Measurements from ENCODE around the gene UNC93B1.
"Not testable (repeated sequence)": the region's sequence is repeated elsewhere in the genome, so short reads cannot be mapped to it uniquely, and the experiment has no call there.

UNC93B1 gene

GRCh38 chr11:67990546-67991346 is 13.2 kb downstream of the UNC93B1 start:
- not testable (repeated sequence) for DNase-seq

- not testable (repeated sequence) for DNase-seq
Measured at GRCh38 chr11:67985302-67985701, 18.6 kb downstream of the UNC93B1 start.

DNA sequence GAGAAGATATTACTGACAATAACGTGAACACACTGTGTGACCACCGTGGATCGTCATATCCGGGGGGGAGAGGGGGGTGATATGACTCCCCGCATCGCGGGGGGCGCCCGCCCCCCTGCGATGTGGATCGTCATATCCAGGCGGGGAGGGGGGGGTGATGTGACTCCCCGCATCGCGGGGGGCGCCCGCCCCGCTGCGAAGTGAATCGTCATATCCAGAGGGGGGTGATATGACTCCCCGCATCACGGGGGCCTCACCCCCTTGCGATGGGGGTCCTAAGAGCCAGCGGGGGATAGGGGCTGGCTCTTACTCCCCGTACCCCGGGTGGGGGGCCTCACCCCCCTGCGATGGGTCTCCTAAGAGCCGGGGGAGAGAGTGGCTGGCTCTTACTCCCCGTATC is 19.9 kb downstream of the UNC93B1 start:
- no peak for DNase-seq

DNA sequence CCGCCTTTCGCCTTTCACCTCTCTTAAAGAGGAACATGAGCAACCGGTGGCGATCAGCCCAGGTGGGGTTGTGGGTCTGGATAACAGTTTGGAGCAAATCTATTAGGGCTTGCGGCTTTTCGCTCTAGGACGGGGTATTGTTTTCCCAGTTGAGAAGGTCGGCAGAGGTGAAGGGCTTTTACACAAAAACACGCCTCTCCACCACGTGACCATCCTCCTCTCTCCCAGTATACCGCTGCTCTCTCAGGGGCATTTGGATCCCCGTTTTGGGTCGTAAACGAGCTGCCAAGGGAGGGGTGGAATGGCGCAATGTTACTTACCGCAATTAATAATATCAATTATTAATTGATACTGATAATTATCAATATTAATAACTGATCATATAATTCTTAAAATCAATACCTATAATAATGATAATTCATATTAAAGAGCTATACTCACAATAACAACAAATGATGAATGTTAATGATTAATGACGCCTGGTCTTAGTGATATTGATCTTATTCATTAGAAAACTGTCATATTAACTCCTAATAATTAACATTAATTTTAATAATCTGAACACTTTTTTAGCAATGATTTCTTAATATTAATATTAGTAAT is 21.5 kb downstream of the UNC93B1 start:
- DNase-seq = not testable (repeated sequence)

DNA sequence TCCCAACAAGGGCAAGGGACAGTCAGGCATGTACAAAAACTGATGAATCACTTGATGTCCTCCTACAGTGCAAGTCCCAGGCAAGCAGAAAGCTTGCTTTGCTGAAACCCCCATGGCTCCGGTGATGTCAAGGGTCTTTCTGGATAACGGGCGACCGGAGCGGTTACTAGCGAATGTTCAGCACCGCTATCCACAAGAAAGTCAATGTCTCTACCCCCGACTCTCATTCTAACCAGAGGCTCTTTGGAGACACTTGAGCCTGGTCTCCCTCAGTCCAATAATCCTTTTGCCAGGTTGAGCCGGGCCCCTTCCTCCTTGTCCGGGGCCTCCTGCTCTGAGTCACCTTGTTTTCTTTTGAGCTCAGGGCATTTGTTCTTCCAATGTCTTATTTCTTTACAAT is 22.7 kb downstream of the UNC93B1 start:
- DNase-seq = not testable (repeated sequence)

DNA sequence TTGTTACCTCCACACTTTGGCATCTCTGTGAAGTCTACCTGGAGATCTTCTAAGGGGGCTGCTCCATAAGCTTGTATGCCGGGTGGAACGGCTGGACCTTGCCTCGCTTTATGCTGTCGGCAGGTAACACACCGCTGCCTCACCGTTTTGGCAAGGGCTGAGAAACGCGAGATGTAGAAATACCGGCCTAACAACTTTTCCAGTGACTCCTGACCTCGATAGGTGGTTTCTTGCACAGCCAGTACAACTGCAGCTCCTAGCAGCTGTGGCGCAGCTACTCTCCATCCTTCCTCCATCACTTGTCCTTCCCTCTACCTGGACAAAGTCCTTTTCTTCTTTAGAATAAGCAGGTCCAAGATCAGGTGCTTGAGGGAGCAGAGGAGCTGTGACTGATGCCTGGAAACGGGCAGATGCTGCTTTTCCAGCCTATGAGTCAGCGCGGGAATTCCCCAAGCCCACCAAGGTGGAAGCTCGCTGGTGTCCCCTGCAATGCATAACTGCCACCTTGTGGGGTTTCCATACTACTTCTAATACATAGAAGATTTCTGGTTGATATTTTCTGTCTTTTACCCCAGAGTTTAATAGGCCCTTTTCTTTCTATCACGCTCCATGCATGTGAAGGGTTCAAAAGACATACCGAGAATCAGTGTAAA is 25.0 kb downstream of the UNC93B1 start:
- DNase-seq = not testable (repeated sequence)

DNA sequence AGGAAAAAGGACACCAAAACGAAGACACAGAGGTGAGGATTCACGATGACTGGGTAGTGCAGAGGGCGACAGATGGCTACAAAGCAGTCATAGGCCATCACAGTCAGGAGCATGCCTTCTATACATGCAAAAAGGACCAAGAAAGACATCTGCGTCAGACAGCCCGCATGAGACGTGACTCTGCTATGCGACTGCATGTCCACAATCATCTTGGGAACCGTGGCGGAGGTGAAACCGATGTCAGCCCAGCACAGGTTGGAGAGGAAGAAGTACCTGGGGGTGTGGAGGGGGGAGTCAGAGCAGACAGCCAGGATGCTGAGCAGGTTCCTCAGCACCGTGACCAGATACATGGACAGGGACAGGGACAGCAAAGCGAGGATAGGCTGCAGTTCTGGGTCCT is 29.2 kb downstream of the UNC93B1 start:
- DNase-seq = not testable (repeated sequence)

- not testable (repeated sequence) for DNase-seq
Measured at GRCh38 chr11:67965830-67966348, 38.0 kb downstream of the UNC93B1 start.

DNA sequence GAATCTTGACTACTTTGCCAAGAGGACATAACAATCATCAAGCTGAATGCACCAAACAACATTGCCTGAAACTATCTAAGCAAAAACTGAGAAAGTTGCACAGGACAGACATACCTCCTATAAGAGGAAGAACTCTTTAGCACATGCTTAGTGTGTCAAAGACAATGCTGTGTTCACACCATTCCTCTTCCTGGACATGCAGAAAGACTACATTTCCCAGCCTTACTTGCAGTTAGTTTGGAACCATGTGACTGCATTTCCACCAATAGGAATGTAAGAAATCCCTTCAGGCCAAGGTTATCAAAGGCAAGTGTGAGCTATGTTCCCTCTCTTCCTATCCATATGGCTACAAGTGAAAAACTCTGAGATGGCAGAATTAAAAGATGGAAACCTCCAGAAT is 39.2 kb downstream of the UNC93B1 start:
- not testable (repeated sequence) for DNase-seq

- not testable (repeated sequence) for DNase-seq
Measured at GRCh38 chr11:67963879-67964278, 40.0 kb downstream of the UNC93B1 start.

GRCh38 chr11:67963217-67963616 is 40.7 kb downstream of the UNC93B1 start:
- peak; percentile 35 for DNase-seq

GRCh38 chr11:67956236-67956635 is 47.7 kb downstream of the UNC93B1 start:
- peak; percentile 40 for DNase-seq

- DNase-seq = peak; percentile 76
Measured at GRCh38 chr11:67955461-67956007, 48.4 kb downstream of the UNC93B1 start.

- DNase-seq = not testable (repeated sequence)
Measured at GRCh38 chr11:67954971-67955370, 48.9 kb downstream of the UNC93B1 start.

GRCh38 chr11:67954251-67954650 is 49.6 kb downstream of the UNC93B1 start:
- DNase-seq = not testable (repeated sequence)

DNA sequence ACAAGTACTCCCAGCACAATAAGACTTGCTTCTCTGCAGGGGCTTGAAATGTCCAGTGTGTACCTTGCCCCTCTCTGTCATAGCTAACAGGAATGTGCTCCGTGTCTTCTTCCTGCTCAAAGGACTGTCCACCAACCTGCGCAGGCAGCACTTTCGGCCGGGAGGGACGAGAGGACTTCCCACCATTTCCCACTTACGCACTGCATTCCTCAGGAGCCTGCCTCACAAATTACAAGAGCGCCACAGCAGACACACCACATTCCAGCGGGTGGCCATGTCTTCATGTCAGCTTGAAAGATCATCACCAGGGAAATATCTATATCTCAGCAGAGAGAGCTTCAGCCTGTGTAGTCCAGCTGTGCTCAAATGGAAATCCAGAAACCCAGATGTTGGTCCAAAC is 53.2 kb downstream of the UNC93B1 start:
- not testable (repeated sequence) for DNase-seq

DNA sequence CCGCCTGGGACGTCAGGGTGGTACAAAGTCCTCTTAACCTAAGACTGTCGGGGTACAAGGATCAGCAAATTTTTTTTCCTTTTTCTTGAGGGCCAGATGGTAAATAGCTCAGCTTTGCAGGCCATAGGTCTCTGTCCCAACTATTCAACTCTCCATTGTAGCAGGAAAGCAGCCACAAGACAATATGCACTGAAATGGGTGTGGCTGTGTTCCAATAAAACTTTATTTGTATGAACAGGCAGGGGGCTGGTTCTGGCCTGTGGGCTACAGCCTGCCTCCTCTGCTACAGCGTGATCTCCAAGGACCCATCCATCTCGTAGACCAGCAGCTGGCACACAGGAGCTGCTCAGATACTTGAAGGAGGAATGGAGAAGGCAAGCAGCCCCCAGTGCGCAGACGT is 56.1 kb downstream of the UNC93B1 start:
- not testable (repeated sequence) for DNase-seq

DNA sequence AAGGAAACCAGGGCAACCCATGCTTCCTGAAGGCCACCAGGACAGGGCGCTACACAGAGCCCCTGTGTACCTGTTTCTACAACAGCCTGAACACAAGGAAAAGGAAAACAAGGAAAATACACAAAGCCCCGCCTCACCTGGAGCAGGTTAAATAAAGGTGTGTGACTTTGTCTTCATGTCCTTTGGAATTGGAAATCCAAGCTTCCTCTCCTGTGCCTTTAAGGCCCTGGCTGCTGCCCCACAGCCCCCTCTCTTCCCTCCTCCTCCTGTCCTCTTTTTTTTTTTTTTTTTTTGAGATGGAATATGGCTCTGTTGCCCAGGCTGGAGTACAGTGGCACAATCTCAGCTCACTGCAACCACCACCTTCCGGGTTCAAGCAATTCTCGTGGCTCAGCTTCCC is 57.5 kb downstream of the UNC93B1 start:
- DNase-seq = not testable (repeated sequence)

- not testable (repeated sequence) for DNase-seq
Measured at GRCh38 chr11:67943406-67943805, 60.5 kb downstream of the UNC93B1 start.

Measured in left hindlimb (tissue), 1 donor.